Psoas muscle (tissue), 8 donors: ENCODE measurements around the gene XKR7. TPM values are rescaled to one million over a fixed set of nuclear protein-coding genes. Genes with fewer than 3 reads are reported as not detected.

Experiments used
- ATAC-seq, 4 donors: fragments of 200-7000 bp; cut with Tn5 transposase; one replicate each; pipeline ENCODE4 v1.9.1; 2020; ENCODE audit warnings: moderate library complexity in 3 of 4, mild to moderate bottlenecking in 2 of 4
- DNase-seq, 2 donors: peaks; one replicate each; pipeline ENCODE4 v3.0.0-alpha.2; 2020
- H3K27ac ChIP-seq: fragments of 200-600 bp; one replicate; pipeline ENCODE4 v1.8.0; 2022
- H3K27me3 ChIP-seq, 3 donors: fragments of 200-600 bp in 1 of 3; one replicate each; pipeline versions ENCODE4 v1.6.1 to v1.8.0; 2013 to 2022; ENCODE audit warnings: low read length in 2 of 3, mild to moderate bottlenecking in 2 of 3, moderate library complexity in 1 of 3; ENCODE audit not compliant: insufficient read depth in 3 of 3
- H3K36me3 ChIP-seq, 2 donors: fragments of 200-600 bp in 1 of 2; one replicate each; pipeline versions ENCODE4 v1.6.1 to v1.8.0; 2013 to 2022; ENCODE audit warnings: low read depth in 1 of 2, mild to moderate bottlenecking in 1 of 2, moderate library complexity in 1 of 2; ENCODE audit not compliant: insufficient read depth in 1 of 2
- H3K4me1 ChIP-seq: fragments of 200-600 bp; one replicate; pipeline ENCODE4 v1.8.0; 2022
- H3K4me3 ChIP-seq: fragments of 200-600 bp; one replicate; pipeline ENCODE4 v1.8.0; 2022; ENCODE audit warnings: mild to moderate bottlenecking
- H3K9me3 ChIP-seq: fragments of 200-600 bp; one replicate; pipeline ENCODE4 v1.8.0; 2022
- CTCF ChIP-seq: fragments of 200-600 bp; IDR thresholded peaks from one replicate; pipeline ENCODE4 v1.8.0; 2022; ENCODE audit warnings: antibody characterized with exemption
- WGBS, 3 donors: extraction: QIAGEN DNeasy Blood & Tissue Kit; methylation state at CpG; one replicate each; pipeline versions ENCODE4 v1.1.6 to v1.1.7; 2013; 5-methylcytosine and 5-hydroxymethylcytosine counted together
- intact Hi-C, 2 donors: fragments of 100-400 bp; cut with DNase I; formaldehyde crosslinking; loops; one replicate each; pipeline versions ENCODE4 v1.11.0 to v1.14.2; 2022
- polyA plus RNA-seq, 3 donors: library from polyadenylated mRNA; stranded (reverse); fragments of 200-250 nt; gene quantifications; one replicate each; pipeline ENCODE4 v1.2.3, GENCODE V29; 2013
- total RNA-seq, 4 donors: library from RNA; stranded (reverse); fragmentation: NEBNext Ultra II Directional in 2 of 4; extraction: Animal tissue kit (Norgen Biotek cat#: 25700) in 2 of 4; gene quantifications; one replicate each; pipeline versions ENCODE4 v1.2.1 to v1.2.4, GENCODE V29; 2021 to 2023
- donor health status: healthy with polysubstance abuse.
- donor health status: DM: no; HTN: no; CAD: no; lungs with moderate emphysema.
- donor health status: Bipolar disorder and iron deficiency.
- donor health status: healthy.
- donor health status: DM: yes; HTN: yes; CAD: no.
- donor health status: DM: no; HTN: no; CAD: no.
- donor health status: DM: no; HTN: no; CAD: no.
- donor health status: DM: yes; HTN: yes; CAD: no.

Gene XKR7
- total and polyA plus RNA-seq, 7 donors: under 0.01 to 0.02 TPM; not detected in 5

GRCh38 chr20:31966991-31967655 is 828 bp upstream of the XKR7 start:
- H3K27ac ChIP-seq: no peak overlapping the region
- TF ChIP-seq CTCF: no peak
- no peaks in the 10 kb centered on the region for H3K36me3 ChIP-seq
- intact Hi-C loops: no loop called here
- H3K4me3 ChIP-seq: no peak overlapping the region
- ATAC-seq (no peak), DNase-seq (no peak)
- H3K9me3 ChIP-seq: no peaks in the 10 kb centered on the region
- 3 to 10% (median 5%) methylated on average over 5 of the region's 5 CpGs for WGBS, 3 donors
- peaks cover 0 to 61% (median 10%) of the 10 kb centered on the region in 3 donors for H3K27me3 ChIP-seq
- H3K4me1 ChIP-seq: no peaks in the 10 kb centered on the region

GRCh38 chr20:31968291-31969126 is 558 bp downstream of the XKR7 start:
- no peaks in the 10 kb centered on the region for H3K4me1 ChIP-seq
- peak; percentile 65 to 84 for DNase-seq
- H3K27me3 ChIP-seq: peaks cover 0 to 66% (median 10%) of the 10 kb centered on the region in 3 donors
- no peak overlapping the region for H3K27ac ChIP-seq
- 0 to 3% (median 2%) methylated on average over 41 to 57 of the region's 57 CpGs for WGBS, 3 donors
- no peaks in the 10 kb centered on the region for H3K36me3 ChIP-seq
- ATAC-seq: peak; percentile 70 to 84 (median 80)
- intact Hi-C loops: no loop called here
- no peaks in the 10 kb centered on the region for H3K9me3 ChIP-seq
- no peak for TF ChIP-seq CTCF
- H3K4me3 ChIP-seq: no peak overlapping the region

GRCh38 chr20:31969991-31970390 is 2.0 kb downstream of the XKR7 start:
- ATAC-seq (no peak), DNase-seq (no peak)
- WGBS, 3 donors: 54 to 64% (median 63%) methylated on average over 5 of the region's 5 CpGs
- peaks cover 0 to 63% (median 7%) of the 10 kb centered on the region in 3 donors for H3K27me3 ChIP-seq
- no peak overlapping the region for H3K4me3 ChIP-seq
- intact Hi-C loops: no loop called here
- no peaks in the 10 kb centered on the region for H3K4me1 ChIP-seq
- H3K36me3 ChIP-seq: no peaks in the 10 kb centered on the region
- H3K27ac ChIP-seq: no peak overlapping the region
- no peaks in the 10 kb centered on the region for H3K9me3 ChIP-seq
- no peak for TF ChIP-seq CTCF

GRCh38 chr20:31972471-31973021 is 4.6 kb downstream of the XKR7 start:
- no peak for TF ChIP-seq CTCF
- no peak overlapping the region for H3K27ac ChIP-seq
- H3K36me3 ChIP-seq: no peaks in the 10 kb centered on the region
- H3K4me1 ChIP-seq: no peaks in the 10 kb centered on the region
- H3K9me3 ChIP-seq: no peaks in the 10 kb centered on the region
- intact Hi-C loops: no loop called here
- no peak for ATAC-seq
- H3K27me3 ChIP-seq: peaks cover 0 to 44% (median 6%) of the 10 kb centered on the region in 3 donors
- 15 to 24% (median 21%) methylated on average over 4 of the region's 4 CpGs for WGBS, 3 donors
- no peak for DNase-seq
- no peak overlapping the region for H3K4me3 ChIP-seq
